BE2C (cell line): ENCODE data around the gene VAMP8.

ENCODE experiments used
- DNase-seq: peaks from one replicate; pipeline ENCODE4 v3.0.0-alpha.2; 2020
- H3K27me3 ChIP-seq: fragments of 250-450 bp; sonication (Bioruptor Pico); 2 replicates; pipeline ENCODE4 v1.5.1; 2020; ENCODE audit warnings: mild to moderate bottlenecking
- H3K36me3 ChIP-seq: fragments of 250-450 bp; sonication (Bioruptor Pico); 2 replicates; pipeline ENCODE4 v1.5.1; 2020; ENCODE audit warnings: mild to moderate bottlenecking
- H3K4me1 ChIP-seq: fragments of 250-450 bp; sonication (Bioruptor Pico); 2 replicates; pipeline ENCODE4 v1.5.1; 2020
- H3K4me3 ChIP-seq: 2 replicates; pipeline ENCODE4 v1.5.1; 2011; ENCODE audit warnings: low read depth, low read length
- H3K9me3 ChIP-seq: fragments of 250-450 bp; sonication (Bioruptor Pico); 2 replicates; pipeline ENCODE4 v1.5.1; 2020
- CTCF ChIP-seq: IDR thresholded peaks from 2 replicates; pipeline ENCODE4 v1.5.1; 2012; ENCODE audit warnings: mild to moderate bottlenecking, low read depth, low read length

Gene VAMP8

GRCh38 chr2:85623991-85624390 is 46.6 kb downstream of the VAMP8 start:
- DNase-seq: no peak
- H3K36me3 ChIP-seq: peaks cover 36% of the 10 kb centered on the region
- H3K4me1 ChIP-seq: no peaks in the 10 kb centered on the region
- H3K27me3 ChIP-seq: no peaks in the 10 kb centered on the region
- TF ChIP-seq CTCF: no peak
- H3K4me3 ChIP-seq: no peak overlapping the region
- no peaks in the 10 kb centered on the region for H3K9me3 ChIP-seq

DNA sequence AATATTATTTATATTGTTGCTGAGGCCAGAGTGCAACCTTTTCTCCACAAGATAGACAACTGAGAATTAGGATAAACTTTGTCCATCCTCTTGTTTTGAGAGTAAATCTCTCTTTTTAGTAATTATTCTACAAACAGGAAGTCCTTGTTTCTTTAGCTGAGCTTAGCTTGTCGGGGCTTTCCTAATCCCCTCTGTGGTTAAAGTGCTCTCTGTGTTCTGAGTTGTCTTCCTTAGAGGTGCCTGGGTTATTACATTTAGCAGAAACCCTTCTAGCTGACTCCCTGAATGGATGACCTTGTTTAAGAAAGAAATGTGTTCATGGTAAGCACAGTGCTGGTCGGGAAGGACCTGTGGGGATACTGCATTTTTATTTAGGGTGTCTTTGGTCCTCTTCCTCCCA is 51.3 kb downstream of the VAMP8 start:
- Histone ChIP-seq H3K4me1 (no peaks in the 10 kb centered on the region), H3K36me3 (peaks cover 32% of the 10 kb centered on the region), H3K9me3 (no peaks in the 10 kb centered on the region), H3K4me3 (no peak overlapping the region), H3K27me3 (no peaks in the 10 kb centered on the region)
- DNase-seq: no peak
- TF ChIP-seq CTCF: no peak

- Histone ChIP-seq H3K4me3 (no peak overlapping the region), H3K4me1 (no peaks in the 10 kb centered on the region), H3K36me3 (peaks cover 20% of the 10 kb centered on the region), H3K9me3 (no peaks in the 10 kb centered on the region), H3K27me3 (no peaks in the 10 kb centered on the region)
- DNase-seq: no peak
- no peak for TF ChIP-seq CTCF
Observed at GRCh38 chr2:85631316-85631715, 53.9 kb downstream of the VAMP8 start.
